ENCODE data around the gene CDH4.

Gene CDH4

DNA sequence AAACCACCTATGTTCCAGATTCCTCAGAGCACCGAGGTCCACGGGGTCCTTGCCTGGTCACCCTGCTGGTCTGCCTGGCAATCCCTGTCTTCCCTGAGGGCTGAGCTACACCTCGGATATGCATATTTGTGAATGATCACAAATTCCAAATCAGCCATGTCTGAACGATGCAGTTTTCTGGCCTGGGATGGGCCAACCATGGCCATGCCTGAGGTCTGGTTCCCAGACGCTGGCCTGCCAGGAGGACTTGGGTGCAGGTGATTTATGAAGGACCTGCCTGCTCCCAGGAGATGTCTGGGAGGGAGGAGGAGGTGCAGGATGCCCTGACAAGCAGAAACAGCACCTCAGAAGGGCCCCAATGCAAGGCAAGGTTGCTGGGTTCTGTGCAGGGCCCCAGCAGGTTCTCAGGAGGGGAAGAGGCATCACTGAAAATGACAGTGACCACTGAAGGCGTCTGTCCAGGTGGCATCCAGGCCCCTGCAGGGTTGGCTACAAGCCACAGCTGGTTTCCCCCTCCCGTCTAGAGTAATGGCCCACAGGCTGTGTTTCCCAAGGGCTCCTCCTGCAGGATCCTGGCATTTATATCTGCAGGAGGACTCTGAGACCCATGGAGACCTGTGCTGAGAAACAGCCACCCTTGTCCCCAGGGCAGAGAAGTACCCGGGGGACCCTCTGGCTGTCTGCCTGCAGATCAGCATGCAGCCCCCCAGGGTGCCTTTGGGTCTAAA is 608.4 kb downstream of the CDH4 start:
- DNase-seq (ENCODE audit: low read depth in 2 of 2) = no peak
- H3K4me3 ChIP-seq (replicated peaks in 1 of 2; ENCODE audit: low read depth in 2 of 2, low read length in 2 of 2) = no peak overlapping the region
- TF ChIP-seq, protein P1, sequence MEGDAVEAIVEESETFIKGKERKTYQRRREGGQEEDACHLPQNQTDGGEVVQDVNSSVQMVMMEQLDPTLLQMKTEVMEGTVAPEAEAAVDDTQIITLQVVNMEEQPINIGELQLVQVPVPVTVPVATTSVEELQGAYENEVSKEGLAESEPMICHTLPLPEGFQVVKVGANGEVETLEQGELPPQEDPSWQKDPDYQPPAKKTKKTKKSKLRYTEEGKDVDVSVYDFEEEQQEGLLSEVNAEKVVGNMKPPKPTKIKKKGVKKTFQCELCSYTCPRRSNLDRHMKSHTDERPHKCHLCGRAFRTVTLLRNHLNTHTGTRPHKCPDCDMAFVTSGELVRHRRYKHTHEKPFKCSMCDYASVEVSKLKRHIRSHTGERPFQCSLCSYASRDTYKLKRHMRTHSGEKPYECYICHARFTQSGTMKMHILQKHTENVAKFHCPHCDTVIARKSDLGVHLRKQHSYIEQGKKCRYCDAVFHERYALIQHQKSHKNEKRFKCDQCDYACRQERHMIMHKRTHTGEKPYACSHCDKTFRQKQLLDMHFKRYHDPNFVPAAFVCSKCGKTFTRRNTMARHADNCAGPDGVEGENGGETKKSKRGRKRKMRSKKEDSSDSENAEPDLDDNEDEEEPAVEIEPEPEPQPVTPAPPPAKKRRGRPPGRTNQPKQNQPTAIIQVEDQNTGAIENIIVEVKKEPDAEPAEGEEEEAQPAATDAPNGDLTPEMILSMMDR (IDR thresholded peaks at IDR 0.05; ENCODE audit: low read depth, low read length) = no peak

DNA sequence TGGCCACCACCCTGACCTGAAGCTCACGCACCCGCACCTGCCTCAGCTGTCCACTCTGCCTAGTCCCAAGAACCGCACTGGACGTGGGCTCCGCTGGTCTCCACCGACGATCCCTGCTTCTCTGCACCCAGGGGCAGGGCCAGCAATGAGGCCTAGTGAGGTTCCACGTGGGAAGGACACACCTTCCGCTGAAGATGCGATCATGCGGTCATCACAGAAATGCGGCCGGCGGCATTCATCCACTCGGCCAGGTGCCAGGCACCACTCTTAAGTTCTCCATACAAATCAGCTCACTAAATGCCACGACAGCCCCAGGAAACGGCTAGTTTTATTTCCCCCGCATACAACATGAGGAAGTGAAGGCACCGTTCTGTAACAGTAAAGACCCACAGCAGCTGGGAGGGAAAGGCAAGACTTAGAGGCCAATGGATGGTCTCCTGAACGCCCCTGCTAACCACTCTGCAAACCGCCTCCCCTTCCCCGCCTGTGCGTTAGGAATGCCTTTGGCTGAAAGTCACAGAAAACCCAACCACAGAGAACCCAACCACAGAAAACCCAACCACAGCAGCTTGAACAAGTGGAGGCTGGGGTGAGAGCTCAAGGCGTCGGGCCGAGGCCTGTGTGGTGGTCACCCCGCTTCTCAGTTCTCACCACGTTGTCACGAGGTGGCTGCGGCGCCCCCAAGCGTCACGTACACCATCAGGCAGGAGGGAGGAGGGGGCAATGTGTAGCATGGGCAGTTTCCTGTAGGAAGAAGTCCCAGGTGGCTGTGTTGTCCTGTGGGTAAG is 609.2 kb downstream of the CDH4 start:
- H3K4me3 ChIP-seq (replicated peaks in 1 of 2; ENCODE audit: low read depth in 2 of 2, low read length in 2 of 2) = no peak overlapping the region
- TF ChIP-seq, protein P1 (IDR thresholded peaks at IDR 0.05; ENCODE audit: low read depth, low read length) = no peak
- no peak for DNase-seq (ENCODE audit: low read depth in 2 of 2)

GRCh38 chr20:61861858-61862257 is 609.8 kb downstream of the CDH4 start:
- TF ChIP-seq, protein P1 (IDR thresholded peaks at IDR 0.05; ENCODE audit: low read depth, low read length) = no peak
- no peak overlapping the region for H3K4me3 ChIP-seq (replicated peaks in 1 of 2; ENCODE audit: low read depth in 2 of 2, low read length in 2 of 2)
- no peak for DNase-seq (ENCODE audit: low read depth in 2 of 2)

DNA sequence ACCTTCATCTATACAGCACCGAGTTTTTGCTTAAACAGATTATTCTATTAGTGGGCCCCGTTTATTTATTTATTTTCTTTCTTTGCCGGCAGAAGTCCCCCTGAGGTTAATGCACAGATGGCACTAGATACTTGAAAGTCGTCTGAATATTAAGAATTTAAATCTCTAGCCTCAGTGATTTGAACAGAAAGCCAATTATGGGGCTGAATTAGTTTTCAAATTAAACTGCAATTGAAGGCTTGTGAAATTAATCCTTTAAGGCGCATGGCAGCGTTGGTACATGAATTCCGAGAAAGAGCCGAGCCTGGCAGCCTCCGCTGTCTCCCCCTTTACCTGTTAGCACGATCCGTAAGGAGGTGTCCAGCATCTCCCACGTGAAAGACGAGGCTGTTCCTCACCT is 610.8 kb downstream of the CDH4 start:
- no peak overlapping the region for H3K4me3 ChIP-seq (replicated peaks in 1 of 2; ENCODE audit: low read depth in 2 of 2, low read length in 2 of 2)
- TF ChIP-seq, protein P1 (IDR thresholded peaks at IDR 0.05; ENCODE audit: low read depth, low read length) = no peak

GRCh38 chr20:61864481-61864880 is 612.4 kb downstream of the CDH4 start:
- TF ChIP-seq, protein P1 (IDR thresholded peaks at IDR 0.05; ENCODE audit: low read depth, low read length) = no peak
- no peak overlapping the region for H3K4me3 ChIP-seq (replicated peaks in 1 of 2; ENCODE audit: low read depth in 2 of 2, low read length in 2 of 2)

More for the DNA sequence above, 610.8 kb downstream of the CDH4 start:
- no peak for DNase-seq (ENCODE audit: low read depth in 2 of 2)

GRCh38 chr20:61865353-61865752 is 613.3 kb downstream of the CDH4 start:
- DNase-seq (ENCODE audit: low read depth in 2 of 2) = no peak
- H3K4me3 ChIP-seq (replicated peaks in 1 of 2; ENCODE audit: low read depth in 2 of 2, low read length in 2 of 2) = no peak overlapping the region
- TF ChIP-seq, protein P1 (IDR thresholded peaks at IDR 0.05; ENCODE audit: low read depth, low read length) = no peak

More at GRCh38 chr20:61864481-61864880, 612.4 kb downstream of the CDH4 start:
- DNase-seq (ENCODE audit: low read depth in 2 of 2) = no peak
